WTC11 (cell line): ENCODE data around the gene CCDC69. TPM values are rescaled to one million over a fixed set of nuclear protein-coding genes. Genes with fewer than 3 reads are reported as not detected.

ENCODE experiments used
- ATAC-seq: fragments of 200-7000 bp; cut with Tn5 transposase; 2 replicates; pipeline ENCODE4 v1.10.0; 2021; ENCODE audit warnings: mild to moderate bottlenecking, moderate library complexity
- CTCF ChIA-PET: fragments of 300-600 bp; sonication (Branson Sonifier 250); formaldehyde crosslinking; loops from one replicate; lab custom pipeline; 2021; ENCODE audit warnings: antibody characterized with exemption; lab: Charles Lee
- POLR2A ChIA-PET: fragments of 350-600 bp; sonication (Branson Sonifier 250); formaldehyde crosslinking; loops from one replicate; lab custom pipeline; 2021; ENCODE audit warnings: antibody characterized with exemption; lab: Charles Lee
- DNase-seq: peaks from one replicate; pipeline ENCODE4 v3.0.0; 2021; ENCODE audit warnings: low spot score
- H3K27ac Mint-ChIP-seq: 2 replicates; pipeline ENCODE4 v1.8.0; 2021; ENCODE audit warnings: mixed read lengths
- H3K27me3 Mint-ChIP-seq: 2 replicates; pipeline ENCODE4 v1.8.0; 2021; ENCODE audit warnings: low read depth, mild to moderate bottlenecking, moderate library complexity, mixed read lengths
- H3K36me3 Mint-ChIP-seq: 2 replicates; pipeline ENCODE4 v1.8.0; 2021; ENCODE audit warnings: mixed read lengths
- H3K4me1 Mint-ChIP-seq: 2 replicates; pipeline ENCODE4 v1.8.0; 2022; ENCODE audit warnings: mixed read lengths
- H3K4me3 Mint-ChIP-seq: 2 replicates; pipeline ENCODE4 v1.8.0; 2021; ENCODE audit warnings: mild to moderate bottlenecking, moderate library complexity, mixed read lengths
- H3K9me3 Mint-ChIP-seq: 2 replicates; pipeline ENCODE4 v1.8.0; 2021; ENCODE audit warnings: mixed read lengths
- IRF2 ChIP-seq: sonication (generic); formaldehyde crosslinking; IDR thresholded peaks from 2 replicates; pipeline ENCODE4 v1.8.0; 2022; ENCODE audit warnings: low read depth, missing genetic modification reagents, borderline replicate concordance
- JUN ChIP-seq: sonication (generic); formaldehyde crosslinking; IDR thresholded peaks from 2 replicates; pipeline ENCODE4 v1.8.0; 2023; ENCODE audit warnings: mild to moderate bottlenecking, missing genetic modification reagents
- KAT7 ChIP-seq: sonication (generic); formaldehyde crosslinking; IDR thresholded peaks from 2 replicates; pipeline ENCODE4 v1.8.1; 2023; ENCODE audit warnings: missing genetic modification reagents, mild to moderate bottlenecking, borderline replicate concordance
- MLX ChIP-seq: sonication (generic); formaldehyde crosslinking; IDR thresholded peaks from 2 replicates; pipeline ENCODE4 v1.8.1; 2023; ENCODE audit warnings: mild to moderate bottlenecking, missing genetic modification reagents, moderate library complexity
- MXD4 ChIP-seq: fragments of 250-450 bp; sonication (Bioruptor Pico); IDR thresholded peaks from 2 replicates; pipeline ENCODE4 v1.8.0; 2021; ENCODE audit warnings: mild to moderate bottlenecking, moderate library complexity, borderline replicate concordance
- NFYB ChIP-seq: sonication (generic); formaldehyde crosslinking; conservative IDR thresholded peaks from 2 replicates; pipeline ENCODE4 v1.8.0; 2022; ENCODE audit warnings: low read depth, missing genetic modification reagents
- NR1H2 ChIP-seq: sonication (generic); formaldehyde crosslinking; IDR thresholded peaks from 2 replicates; pipeline ENCODE4 v1.9.0; 2021; ENCODE audit warnings: mild to moderate bottlenecking, moderate library complexity, missing genetic modification reagents
- OVOL2 ChIP-seq: fragments of 250-450 bp; sonication (Bioruptor Pico); IDR thresholded peaks from 2 replicates; pipeline ENCODE4 v1.9.0; 2021; ENCODE audit warnings: mild to moderate bottlenecking, borderline replicate concordance
- PREB ChIP-seq: sonication (generic); formaldehyde crosslinking; IDR thresholded peaks from 2 replicates; pipeline ENCODE4 v1.8.1; 2022; ENCODE audit warnings: mild to moderate bottlenecking, missing genetic modification reagents, moderate library complexity, borderline replicate concordance
- SP1 ChIP-seq: sonication (generic); formaldehyde crosslinking; conservative IDR thresholded peaks from 2 replicates; pipeline ENCODE4 v1.8.1; 2022; ENCODE audit warnings: missing genetic modification reagents
- STAT6 ChIP-seq: sonication (generic); formaldehyde crosslinking; conservative IDR thresholded peaks from 2 replicates; pipeline ENCODE4 v1.8.1; 2023; ENCODE audit warnings: mild to moderate bottlenecking, low read depth, missing genetic modification reagents, moderate library complexity
- USF2 ChIP-seq: sonication (generic); formaldehyde crosslinking; IDR thresholded peaks from 2 replicates; pipeline ENCODE4 v1.8.1; 2023; ENCODE audit warnings: mild to moderate bottlenecking, missing genetic modification reagents, moderate library complexity
- ZBTB21 ChIP-seq: sonication (generic); formaldehyde crosslinking; IDR thresholded peaks from 2 replicates; pipeline ENCODE4 v1.8.1; 2023; ENCODE audit warnings: mild to moderate bottlenecking, missing genetic modification reagents, borderline replicate concordance
- ZNF396 ChIP-seq: fragments of 250-450 bp; sonication (Bioruptor Pico); IDR thresholded peaks from 2 replicates; pipeline ENCODE4 v1.8.0; 2021; ENCODE audit warnings: mild to moderate bottlenecking, moderate library complexity, borderline replicate concordance
- ZNF423 ChIP-seq: fragments of 250-450 bp; sonication (Bioruptor Pico); IDR thresholded peaks from 2 replicates; pipeline ENCODE4 v2.1.2; 2022; ENCODE audit warnings: mild to moderate bottlenecking, moderate library complexity
- ZNF532 ChIP-seq: fragments of 250-450 bp; sonication (Bioruptor Pico); IDR thresholded peaks from 2 replicates; pipeline ENCODE4 v1.9.0; 2021; ENCODE audit warnings: mild to moderate bottlenecking, borderline replicate concordance
- ZSCAN18 ChIP-seq: fragments of 250-450 bp; sonication (Bioruptor Pico); IDR thresholded peaks from 2 replicates; pipeline ENCODE4 v2.1.2; 2022; ENCODE audit warnings: mild to moderate bottlenecking, moderate library complexity
- total RNA-seq: library from RNA; stranded (reverse); gene quantifications from 3 replicates; pipeline ENCODE4 v1.2.3, GENCODE V29; 2021

The CCDC69 gene
- total RNA-seq, 1 experiment from 2014 or later, result 12.4 TPM

- TF ChIP-seq STAT6 (CRISPR knock-in tag) (no peak), IRF2 (no peak), NFYB (CRISPR knock-in tag) (no peak)
- TF ChIP-seq, all 79 proteins: peak for 0
Measured at GRCh38 chr5:151147033-151147432, 76.9 kb downstream of the CCDC69 start (continued).

- H3K4me3 Mint-ChIP-seq, result no peak overlapping the region
- POLR2A ChIA-PET, result no interaction called here
- CTCF ChIA-PET, result no interaction called here
Measured at GRCh38 chr5:151146061-151146460, 77.8 kb downstream of the CCDC69 start.

More at GRCh38 chr5:151146061-151146460, 77.8 kb downstream of the CCDC69 start:
- H3K27me3 Mint-ChIP-seq, result no peaks in the 10 kb centered on the region
- H3K27ac Mint-ChIP-seq, result no peak overlapping the region
- H3K4me1 Mint-ChIP-seq, result peaks cover 22% of the 10 kb centered on the region
- TF ChIP-seq ZBTB21 (CRISPR knock-in tag) (no peak), OVOL2 (CRISPR knock-in tag) (no peak), ZNF423 (no peak), NR1H2 (CRISPR knock-in tag) (no peak), SP1 (CRISPR knock-in tag) (no peak), MXD4 (CRISPR knock-in tag) (no peak), KAT7 (no peak), ZSCAN18 (CRISPR knock-in tag) (no peak), MLX (no peak), PREB (CRISPR knock-in tag) (no peak), ZNF532 (no peak), ZNF396 (CRISPR knock-in tag) (no peak), USF2 (CRISPR knock-in tag) (no peak), JUN (no peak), IRF2 (no peak)
- H3K9me3 Mint-ChIP-seq, result no peaks in the 10 kb centered on the region
- DNase-seq, result no peak
- no peak for ATAC-seq
- peaks cover 5% of the 10 kb centered on the region for H3K36me3 Mint-ChIP-seq
